ENCODE data around the gene RPL22.

Gene RPL22

DNA sequence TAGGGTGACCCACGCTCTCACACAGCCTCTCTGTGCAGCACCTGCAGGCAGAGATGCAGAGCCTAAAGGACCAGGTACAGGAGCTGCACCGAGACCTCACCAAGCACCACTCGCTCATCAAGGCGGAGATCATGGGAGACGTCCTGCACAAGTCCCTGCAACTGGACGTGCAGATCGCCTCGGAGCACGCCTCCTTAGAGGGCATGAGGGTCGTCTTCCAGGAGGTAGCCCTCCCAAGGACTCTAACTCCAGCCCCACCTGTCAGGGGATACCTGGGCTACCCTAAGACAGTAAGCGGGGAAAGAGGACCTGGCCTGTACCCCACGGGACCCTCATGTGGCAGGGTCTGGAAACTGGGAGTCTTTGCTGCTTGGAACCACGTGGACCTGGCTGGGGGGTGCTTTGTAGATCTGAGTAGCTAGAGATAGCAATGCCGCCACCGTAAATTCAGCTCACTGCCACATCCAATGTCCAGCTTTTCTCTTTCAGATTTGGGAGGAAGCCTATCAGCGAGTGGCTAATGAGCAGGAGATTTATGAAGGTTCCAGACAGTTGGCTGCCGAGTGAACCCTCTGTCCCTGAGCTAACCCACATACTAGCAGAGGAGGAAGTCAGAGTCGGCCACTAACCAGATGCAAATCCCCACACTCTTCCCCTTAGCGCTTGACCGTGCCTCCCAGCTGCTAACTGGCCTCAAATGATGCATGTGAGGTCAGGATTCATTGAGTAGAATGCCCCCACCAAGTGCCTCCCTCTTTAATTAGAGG lies 13.0 kb upstream of the RPL22 start:
- H3K4me2 ChIP-seq (ENCODE audit: insufficient read depth, low read length): no peak overlapping the region
- H3K9ac ChIP-seq (ENCODE audit: low read depth, low read length): no peak overlapping the region
- no peak overlapping the region for H3K27ac ChIP-seq (ENCODE audit: low read length)
- ATAC-seq (ENCODE audit: insufficient read depth, low read depth) (no peak), DNase-seq (no peak)
- H3K4me3 ChIP-seq (ENCODE audit: low read depth in 1 of 2, low read length in 2 of 2): no peak overlapping the region
- no peak for TF ChIP-seq EZH2 (IDR thresholded peaks at IDR 0.05; ENCODE audit: borderline replicate concordance, low read depth, low read length, severe bottlenecking)
- TF ChIP-seq, protein P1, sequence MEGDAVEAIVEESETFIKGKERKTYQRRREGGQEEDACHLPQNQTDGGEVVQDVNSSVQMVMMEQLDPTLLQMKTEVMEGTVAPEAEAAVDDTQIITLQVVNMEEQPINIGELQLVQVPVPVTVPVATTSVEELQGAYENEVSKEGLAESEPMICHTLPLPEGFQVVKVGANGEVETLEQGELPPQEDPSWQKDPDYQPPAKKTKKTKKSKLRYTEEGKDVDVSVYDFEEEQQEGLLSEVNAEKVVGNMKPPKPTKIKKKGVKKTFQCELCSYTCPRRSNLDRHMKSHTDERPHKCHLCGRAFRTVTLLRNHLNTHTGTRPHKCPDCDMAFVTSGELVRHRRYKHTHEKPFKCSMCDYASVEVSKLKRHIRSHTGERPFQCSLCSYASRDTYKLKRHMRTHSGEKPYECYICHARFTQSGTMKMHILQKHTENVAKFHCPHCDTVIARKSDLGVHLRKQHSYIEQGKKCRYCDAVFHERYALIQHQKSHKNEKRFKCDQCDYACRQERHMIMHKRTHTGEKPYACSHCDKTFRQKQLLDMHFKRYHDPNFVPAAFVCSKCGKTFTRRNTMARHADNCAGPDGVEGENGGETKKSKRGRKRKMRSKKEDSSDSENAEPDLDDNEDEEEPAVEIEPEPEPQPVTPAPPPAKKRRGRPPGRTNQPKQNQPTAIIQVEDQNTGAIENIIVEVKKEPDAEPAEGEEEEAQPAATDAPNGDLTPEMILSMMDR (IDR thresholded peaks at IDR 0.05; ENCODE audit: borderline replicate concordance, extremely low read depth, low read length, poor library complexity, severe bottlenecking): no peak
- H3K79me2 ChIP-seq (ENCODE audit: insufficient read depth, low read length): no peaks in the 10 kb centered on the region
- H4K20me1 ChIP-seq (ENCODE audit: insufficient read depth, low read length): peaks cover 4% of the 10 kb centered on the region
- H3K9me3 ChIP-seq (ENCODE audit: insufficient read depth, low read length, severe bottlenecking): no peaks in the 10 kb centered on the region
- no peak overlapping the region for H2AFZ ChIP-seq (ENCODE audit: low read depth, low read length)
- H3K27me3 ChIP-seq (ENCODE audit: insufficient read depth, low read length, poor library complexity): no peaks in the 10 kb centered on the region
- H3K36me3 ChIP-seq (ENCODE audit: insufficient read depth, low read length): no peaks in the 10 kb centered on the region
- no peaks in the 10 kb centered on the region for H3K4me1 ChIP-seq (ENCODE audit: insufficient read depth, low read length)

DNA sequence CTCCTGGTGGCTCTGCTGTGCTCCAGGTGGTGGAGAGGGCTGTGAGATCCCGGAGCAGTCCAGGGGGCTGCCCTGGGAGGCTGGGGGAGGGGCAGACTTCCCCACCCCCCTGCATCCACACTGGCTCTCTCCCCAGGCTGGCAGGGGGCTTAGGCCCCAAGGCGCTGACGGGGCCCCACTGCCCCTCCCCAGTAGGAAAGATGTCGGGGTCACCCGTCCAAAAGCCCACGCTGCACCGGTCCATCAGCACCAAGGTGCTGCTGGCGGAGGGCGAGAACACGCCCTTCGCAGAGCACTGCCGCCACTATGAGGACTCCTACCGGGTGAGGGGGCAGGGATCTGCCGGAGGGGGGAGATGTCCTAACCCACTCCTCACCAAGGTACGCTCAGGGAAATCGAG lies 12.3 kb upstream of the RPL22 start:
- H3K27me3 ChIP-seq (ENCODE audit: insufficient read depth, low read length, poor library complexity): no peaks in the 10 kb centered on the region
- peaks cover 4% of the 10 kb centered on the region for H4K20me1 ChIP-seq (ENCODE audit: insufficient read depth, low read length)
- H3K27ac ChIP-seq (ENCODE audit: low read length): no peak overlapping the region
- no peaks in the 10 kb centered on the region for H3K79me2 ChIP-seq (ENCODE audit: insufficient read depth, low read length)
- DNase-seq (no peak), ATAC-seq (ENCODE audit: insufficient read depth, low read depth) (no peak)
- H3K9ac ChIP-seq (ENCODE audit: low read depth, low read length): no peak overlapping the region
- no peaks in the 10 kb centered on the region for H3K9me3 ChIP-seq (ENCODE audit: insufficient read depth, low read length, severe bottlenecking)
- H3K4me1 ChIP-seq (ENCODE audit: insufficient read depth, low read length): no peaks in the 10 kb centered on the region
- no peak overlapping the region for H3K4me3 ChIP-seq (ENCODE audit: low read depth in 1 of 2, low read length in 2 of 2)
- TF ChIP-seq, protein P1 (IDR thresholded peaks at IDR 0.05; ENCODE audit: borderline replicate concordance, extremely low read depth, low read length, poor library complexity, severe bottlenecking): no peak
- no peak for TF ChIP-seq EZH2 (IDR thresholded peaks at IDR 0.05; ENCODE audit: borderline replicate concordance, low read depth, low read length, severe bottlenecking)
- no peak overlapping the region for H2AFZ ChIP-seq (ENCODE audit: low read depth, low read length)
- no peak overlapping the region for H3K4me2 ChIP-seq (ENCODE audit: insufficient read depth, low read length)
- H3K36me3 ChIP-seq (ENCODE audit: insufficient read depth, low read length): no peaks in the 10 kb centered on the region

DNA sequence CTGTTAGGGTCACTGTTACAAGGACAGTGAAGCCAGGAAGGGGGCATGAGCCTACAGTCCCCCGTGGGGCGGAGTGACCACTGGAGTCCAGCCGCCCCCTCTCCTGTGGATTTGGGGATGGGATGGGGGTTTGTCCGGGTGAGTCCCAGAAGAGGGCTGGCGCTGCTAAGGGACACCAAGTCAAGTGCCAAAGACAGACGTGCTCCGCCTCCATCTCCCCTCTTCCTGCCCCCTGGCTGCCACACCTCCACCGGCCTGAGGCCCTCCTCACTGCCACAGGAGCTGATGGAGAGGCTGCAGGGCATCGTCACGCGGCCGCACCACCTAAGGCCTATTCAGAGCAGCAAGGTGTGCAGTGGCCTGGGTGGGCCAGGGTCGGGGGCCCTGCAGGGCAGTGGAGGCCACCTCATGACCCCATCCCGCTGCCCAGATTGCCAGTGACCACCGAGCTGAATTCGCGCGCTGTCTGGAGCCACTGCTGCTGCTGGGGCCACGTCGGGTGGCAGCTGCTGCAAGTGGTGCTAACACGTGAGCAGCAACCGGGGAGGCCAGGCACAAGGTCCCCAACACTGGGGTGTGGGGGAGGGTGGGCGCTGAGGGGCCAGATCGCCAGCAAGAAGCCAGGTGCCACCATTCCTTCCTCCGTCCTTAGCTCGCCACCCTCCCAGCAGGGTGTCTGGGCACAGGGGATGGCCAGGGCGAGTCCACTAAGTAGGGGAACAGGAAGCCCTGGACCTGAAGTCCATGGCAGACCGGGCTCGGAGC lies 11.4 kb upstream of the RPL22 start:
- H3K4me3 ChIP-seq (ENCODE audit: low read depth in 1 of 2, low read length in 2 of 2): no peak overlapping the region
- H2AFZ ChIP-seq (ENCODE audit: low read depth, low read length): no peak overlapping the region
- H3K36me3 ChIP-seq (ENCODE audit: insufficient read depth, low read length): no peaks in the 10 kb centered on the region
- no peak overlapping the region for H3K9ac ChIP-seq (ENCODE audit: low read depth, low read length)
- H3K9me3 ChIP-seq (ENCODE audit: insufficient read depth, low read length, severe bottlenecking): no peaks in the 10 kb centered on the region
- H3K79me2 ChIP-seq (ENCODE audit: insufficient read depth, low read length): no peaks in the 10 kb centered on the region
- no peak overlapping the region for H3K4me2 ChIP-seq (ENCODE audit: insufficient read depth, low read length)
- no peaks in the 10 kb centered on the region for H3K27me3 ChIP-seq (ENCODE audit: insufficient read depth, low read length, poor library complexity)
- DNase-seq (no peak), ATAC-seq (ENCODE audit: insufficient read depth, low read depth) (no peak)
- no peak overlapping the region for H3K27ac ChIP-seq (ENCODE audit: low read length)
- no peaks in the 10 kb centered on the region for H3K4me1 ChIP-seq (ENCODE audit: insufficient read depth, low read length)
- TF ChIP-seq EZH2 (IDR thresholded peaks at IDR 0.05; ENCODE audit: borderline replicate concordance, low read depth, low read length, severe bottlenecking): no peak
- TF ChIP-seq, protein P1 (IDR thresholded peaks at IDR 0.05; ENCODE audit: borderline replicate concordance, extremely low read depth, low read length, poor library complexity, severe bottlenecking): no peak
- H4K20me1 ChIP-seq (ENCODE audit: insufficient read depth, low read length): peaks cover 4% of the 10 kb centered on the region

Measured in DND-41 (cell line).